Measurements from ENCODE around the gene TSPAN14. TPM values are rescaled to one million over a fixed set of nuclear protein-coding genes. Genes with fewer than 3 reads are reported as not detected.

The TSPAN14 gene
- total and polyA plus RNA-seq, 2 of the 13 experiments (the other 11 are each of a cell fraction or from before 2014, with no cell fraction given) = 24.1 to 80.6 TPM

- H3K36me3 ChIP-seq (replicated peaks in 1 of 2; ENCODE audit: control insufficient read depth in 1 of 2, insufficient read depth in 2 of 2, low read length in 2 of 2) = peaks cover 54 to 84% of the 10 kb centered on the region in 2 experiments
- CTCF ChIA-PET (ENCODE audit: low intra/inter-chr PET ratio, low total read pairs) = no interaction called here
Observed at GRCh38 chr10:80516506-80517075, 62.5 kb downstream of the TSPAN14 start.

DNA sequence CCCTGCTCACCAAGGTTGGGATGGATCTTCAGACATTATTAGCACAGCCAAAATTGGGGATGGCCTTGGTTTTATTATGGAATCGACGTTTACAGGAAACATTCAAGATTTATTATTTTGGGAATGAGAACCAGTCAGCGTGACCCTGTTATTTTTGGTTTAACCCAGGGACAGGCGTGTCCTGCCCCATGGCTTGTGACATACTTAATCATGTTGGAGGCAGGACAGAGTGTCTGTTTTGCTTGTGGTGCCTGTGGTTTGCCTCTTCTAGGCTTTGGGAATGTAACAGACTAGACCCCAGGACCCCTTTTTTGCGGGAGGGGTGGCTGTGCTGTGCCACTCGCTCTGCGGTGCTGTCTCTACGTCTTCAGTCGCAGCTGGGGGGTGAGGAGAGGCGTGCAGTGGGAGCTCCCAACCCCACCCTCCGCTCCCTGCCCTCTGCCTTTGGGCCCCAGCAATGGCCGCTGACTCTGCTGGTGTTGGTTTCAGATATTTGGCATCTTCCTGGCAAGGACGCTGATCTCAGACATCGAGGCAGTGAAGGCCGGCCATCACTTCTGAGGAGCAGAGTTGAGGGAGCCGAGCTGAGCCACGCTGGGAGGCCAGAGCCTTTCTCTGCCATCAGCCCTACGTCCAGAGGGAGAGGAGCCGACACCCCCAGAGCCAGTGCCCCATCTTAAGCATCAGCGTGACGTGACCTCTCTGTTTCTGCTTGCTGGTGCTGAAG lies 63.5 kb downstream of the TSPAN14 start:
- TF ChIP-seq ZNF605 (CRISPR knock-in tag; IDR thresholded peaks at IDR 0.05) (no peak), RELA (CRISPR knock-in tag; IDR thresholded peaks at IDR 0.05) (no peak), AGO2 (optimal IDR thresholded peaks at IDR 0.05; ENCODE audit: low read depth, low read length) (peak; percentile 3)
- FAIRE-seq = no peak
- Histone ChIP-seq H3K27ac (ENCODE audit: extremely low read length, insufficient read depth, low read length) (no peak overlapping the region), H3K4me2 (ENCODE audit: low read depth, low read length) (no peak overlapping the region), H3K36me3 (replicated peaks in 1 of 2; ENCODE audit: control insufficient read depth in 1 of 2, insufficient read depth in 2 of 2, low read length in 2 of 2) (peaks cover 47 to 74% of the 10 kb centered on the region in 2 experiments), H2AFZ (ENCODE audit: low read length) (no peak overlapping the region), H3K79me2 (ENCODE audit: insufficient read depth, low read length) (no peaks in the 10 kb centered on the region), H3K27me3 (ENCODE audit: control insufficient read depth in 1 of 2, insufficient read depth in 2 of 2, low read length in 2 of 2) (no peaks in the 10 kb centered on the region), H3K9me3 (ENCODE audit: low read length) (no peaks in the 10 kb centered on the region), H3K4me3 (replicated peaks in 1 of 3; ENCODE audit: insufficient read depth in 1 of 3, low read depth in 2 of 3, low read length in 3 of 3) (no peak overlapping the region), H3K4me1 (ENCODE audit: insufficient read depth, low read length) (no peaks in the 10 kb centered on the region), H4K20me1 (ENCODE audit: insufficient read depth, low read length) (no peaks in the 10 kb centered on the region), H3K9ac (ENCODE audit: insufficient read depth, low read depth, low read length) (no peak overlapping the region)
- WGBS (ENCODE audit: low lambda C conversion rate) = 97% methylated on average over 21 of the region's 21 CpGs
- ChIA-PET CTCF (ENCODE audit: low intra/inter-chr PET ratio, low total read pairs) (no interaction called here), POLR2A (no interaction called here)
- intact Hi-C loops (cut with micrococcal nuclease; ENCODE audit: unreplicated experiment) (no loop called here), in situ Hi-C loops (cut with HindIII; ENCODE audit: extremely low pct_ligation_motif_present, low pct_unique_long_range_greater_than_20kb) (loop anchor here (25.0 kb wide), 1 partner anchor 255 kb away; no protein-coding TSS in a partner anchor)
- BruUV-seq (replicated peaks) = no TSS peak
- ATAC-seq = no peak
- no peak for DNase-seq (ENCODE audit: low spot score)

More at GRCh38 chr10:80516506-80517075, 62.5 kb downstream of the TSPAN14 start:
- H3K4me3 ChIP-seq (replicated peaks in 1 of 3; ENCODE audit: insufficient read depth in 1 of 3, low read depth in 2 of 3, low read length in 3 of 3) = no peak overlapping the region
- no peak for FAIRE-seq
- WGBS (ENCODE audit: low lambda C conversion rate) = 97% methylated on average over 5 of the region's 6 CpGs
- BruUV-seq (replicated peaks) = no TSS peak
- H3K9me3 ChIP-seq (ENCODE audit: low read length) = no peaks in the 10 kb centered on the region
- no peak overlapping the region for H3K4me2 ChIP-seq (ENCODE audit: low read depth, low read length)
- no peak overlapping the region for H3K9ac ChIP-seq (ENCODE audit: insufficient read depth, low read depth, low read length)
- TF ChIP-seq RBM22 (optimal IDR thresholded peaks at IDR 0.05; ENCODE audit: low read length) (peak; percentile 23), ZNF207 (IDR thresholded peaks at IDR 0.05; ENCODE audit: borderline replicate concordance) (no peak)
- no peak for DNase-seq (ENCODE audit: low spot score)
- no peak for ATAC-seq
- no peaks in the 10 kb centered on the region for H4K20me1 ChIP-seq (ENCODE audit: insufficient read depth, low read length)
- H3K27me3 ChIP-seq (ENCODE audit: control insufficient read depth in 1 of 2, insufficient read depth in 2 of 2, low read length in 2 of 2) = no peaks in the 10 kb centered on the region
- no peaks in the 10 kb centered on the region for H3K79me2 ChIP-seq (ENCODE audit: insufficient read depth, low read length)
- H3K4me1 ChIP-seq (ENCODE audit: insufficient read depth, low read length) = no peaks in the 10 kb centered on the region
- POLR2A ChIA-PET = no interaction called here
- no peak overlapping the region for H3K27ac ChIP-seq (ENCODE audit: extremely low read length, insufficient read depth, low read length)
- in situ Hi-C loops (cut with HindIII; ENCODE audit: extremely low pct_ligation_motif_present, low pct_unique_long_range_greater_than_20kb) (loop anchor here (25.0 kb wide), 1 partner anchor 254 kb away; no protein-coding TSS in a partner anchor), intact Hi-C loops (cut with micrococcal nuclease; ENCODE audit: unreplicated experiment) (no loop called here)
- H2AFZ ChIP-seq (ENCODE audit: low read length) = no peak overlapping the region
